ENCODE data around the gene ATP2C2.
"Not testable (repeated sequence)": the region's sequence is repeated elsewhere in the genome, so short reads cannot be mapped to it uniquely, and the experiment has no call there.

The ATP2C2 gene

DNA sequence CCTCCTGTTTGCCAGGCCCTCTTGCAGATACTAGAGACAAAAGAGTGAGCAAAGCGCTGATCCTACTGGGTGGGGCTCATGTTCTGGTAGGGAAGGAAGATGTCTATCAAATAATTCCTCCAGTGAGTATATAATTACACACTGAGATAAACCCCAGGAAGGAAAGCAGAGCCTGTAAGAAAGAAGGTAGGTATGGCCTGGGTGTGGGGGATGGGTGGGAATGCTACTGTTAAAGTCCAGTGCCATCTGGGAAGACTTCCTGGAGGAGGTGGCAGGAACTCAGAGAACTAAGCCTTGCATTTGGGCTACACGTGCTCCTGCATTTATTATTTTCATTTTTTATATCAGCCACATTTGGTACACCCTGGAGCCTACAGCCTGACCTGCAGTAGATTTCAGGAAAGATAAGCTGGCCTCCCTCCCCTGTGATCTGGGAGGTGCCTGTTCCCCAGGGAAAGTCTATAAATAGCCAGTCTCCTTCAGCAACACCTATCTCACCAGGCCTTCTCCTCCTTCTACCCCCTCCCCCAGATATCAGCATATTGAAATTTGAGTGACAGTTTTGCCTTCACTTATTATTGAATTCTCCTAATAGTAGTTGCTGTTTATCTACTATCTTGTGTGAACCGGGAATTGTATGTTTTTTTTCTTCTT, 11.5 kb downstream of the ATP2C2 start:
- Histone ChIP-seq H3K27ac (ENCODE audit: low read length) (no peak overlapping the region), H3K9me3 (ENCODE audit: control insufficient read depth in 2 of 2, low read length in 2 of 2) (peaks cover 0 to 7% of the 10 kb centered on the region in 2 donors), H3K36me3 (ENCODE audit: control insufficient read depth in 2 of 2, insufficient read depth in 2 of 2, low read length in 2 of 2) (no peaks in the 10 kb centered on the region), H3K27me3 (ENCODE audit: control insufficient read depth in 1 of 2, insufficient read depth in 2 of 2, low read length in 2 of 2) (peaks cover 3 to 6% of the 10 kb centered on the region in 2 donors), H3K4me1 (ENCODE audit: control insufficient read depth, insufficient read depth, low read length) (no peaks in the 10 kb centered on the region), H3K4me3 (ENCODE audit: low read length in 2 of 2) (no peak overlapping the region), H3K9ac (ENCODE audit: low read length in 2 of 2) (no peak overlapping the region)

DNA sequence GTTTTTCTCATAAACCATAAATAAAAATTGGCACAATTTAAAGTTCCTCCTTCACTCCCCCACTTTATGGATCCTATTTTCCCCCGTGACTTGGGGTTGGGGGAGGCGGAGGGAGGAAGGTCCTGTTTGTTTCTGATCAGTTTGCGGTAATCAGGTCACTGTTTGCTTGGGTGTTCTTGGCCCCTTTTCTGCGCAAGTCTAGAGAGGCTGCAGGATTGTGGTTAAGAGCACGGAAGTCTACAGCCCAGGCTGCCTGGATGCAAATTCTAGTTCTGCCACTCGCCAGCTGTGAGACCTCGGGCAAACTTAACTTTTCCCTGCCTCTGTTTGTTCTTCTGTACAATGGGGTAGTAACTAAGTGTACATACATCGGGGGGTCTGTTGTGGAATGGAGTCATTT, 12.1 kb downstream of the ATP2C2 start:
- no peaks in the 10 kb centered on the region for H3K4me1 ChIP-seq (ENCODE audit: control insufficient read depth, insufficient read depth, low read length)

DNA sequence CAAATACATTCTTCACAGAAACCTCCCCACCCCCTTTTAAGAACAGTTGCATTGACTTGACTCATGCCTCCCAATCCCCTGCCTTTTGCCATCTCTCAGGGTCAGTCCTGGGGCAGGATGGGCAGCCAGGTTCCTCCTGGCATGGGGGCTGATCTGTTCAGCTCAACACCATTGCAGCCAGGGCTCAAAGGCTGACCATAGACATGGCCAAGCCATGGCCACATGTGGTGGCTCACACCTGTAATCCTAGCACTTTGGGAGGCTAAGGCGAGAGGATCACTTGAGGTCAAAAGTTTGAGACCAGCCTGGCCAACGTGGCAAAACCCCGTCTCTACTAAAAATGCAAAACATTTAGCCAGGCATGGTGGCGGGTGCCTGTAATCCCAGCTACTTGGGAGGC, 14.1 kb downstream of the ATP2C2 start:
- no peak overlapping the region for H3K9ac ChIP-seq (ENCODE audit: low read length in 2 of 2)
- H3K36me3 ChIP-seq (ENCODE audit: control insufficient read depth in 2 of 2, insufficient read depth in 2 of 2, low read length in 2 of 2), result no peaks in the 10 kb centered on the region
- no peak overlapping the region for H3K4me3 ChIP-seq (ENCODE audit: low read length in 2 of 2)
- H3K4me1 ChIP-seq (ENCODE audit: control insufficient read depth, insufficient read depth, low read length), result no peaks in the 10 kb centered on the region
- H3K27ac ChIP-seq (ENCODE audit: low read length), result no peak overlapping the region
- H3K9me3 ChIP-seq (ENCODE audit: control insufficient read depth in 2 of 2, low read length in 2 of 2), result peaks cover 0 to 12% of the 10 kb centered on the region in 2 donors
- peaks cover 3 to 4% of the 10 kb centered on the region in 2 donors for H3K27me3 ChIP-seq (ENCODE audit: control insufficient read depth in 1 of 2, insufficient read depth in 2 of 2, low read length in 2 of 2)

More for the DNA sequence above, 12.1 kb downstream of the ATP2C2 start:
- Histone ChIP-seq H3K36me3 (ENCODE audit: control insufficient read depth in 2 of 2, insufficient read depth in 2 of 2, low read length in 2 of 2) (no peaks in the 10 kb centered on the region), H3K4me3 (ENCODE audit: low read length in 2 of 2) (no peak overlapping the region), H3K9ac (ENCODE audit: low read length in 2 of 2) (no peak overlapping the region), H3K9me3 (ENCODE audit: control insufficient read depth in 2 of 2, low read length in 2 of 2) (peaks cover 0 to 12% of the 10 kb centered on the region in 2 donors), H3K27ac (ENCODE audit: low read length) (no peak overlapping the region), H3K27me3 (ENCODE audit: control insufficient read depth in 1 of 2, insufficient read depth in 2 of 2, low read length in 2 of 2) (peaks cover 3 to 6% of the 10 kb centered on the region in 2 donors)

DNA sequence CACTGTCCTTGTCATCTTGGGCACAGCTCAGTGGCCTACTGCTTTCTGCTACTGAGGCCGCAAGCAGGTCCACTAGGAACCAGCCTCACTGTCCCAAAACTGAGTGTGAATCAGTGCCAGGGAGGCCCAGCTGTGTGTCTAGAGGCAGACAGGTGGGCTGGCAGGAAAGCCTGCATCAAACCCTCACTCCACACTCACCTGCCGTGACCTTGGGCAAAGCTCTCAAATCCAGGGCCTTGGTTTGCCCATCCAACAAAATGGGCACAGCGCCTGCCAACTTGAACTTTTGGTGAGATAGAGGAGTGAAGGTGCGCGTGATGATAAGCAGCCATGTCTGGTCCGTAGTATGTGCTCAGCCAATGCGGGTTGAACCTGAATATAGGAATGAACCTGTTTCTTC, 14.8 kb downstream of the ATP2C2 start:
- H3K4me3 ChIP-seq (ENCODE audit: low read length in 2 of 2), result no peak overlapping the region
- no peaks in the 10 kb centered on the region for H3K4me1 ChIP-seq (ENCODE audit: control insufficient read depth, insufficient read depth, low read length)
- H3K9ac ChIP-seq (ENCODE audit: low read length in 2 of 2), result no peak overlapping the region
- no peak overlapping the region for H3K27ac ChIP-seq (ENCODE audit: low read length)
- no peaks in the 10 kb centered on the region for H3K36me3 ChIP-seq (ENCODE audit: control insufficient read depth in 2 of 2, insufficient read depth in 2 of 2, low read length in 2 of 2)
- H3K27me3 ChIP-seq (ENCODE audit: control insufficient read depth in 1 of 2, insufficient read depth in 2 of 2, low read length in 2 of 2), result peaks cover 3 to 4% of the 10 kb centered on the region in 2 donors
- peaks cover 0 to 12% of the 10 kb centered on the region in 2 donors for H3K9me3 ChIP-seq (ENCODE audit: control insufficient read depth in 2 of 2, low read length in 2 of 2)

GRCh38 chr16:84386047-84386446, 17.7 kb downstream of the ATP2C2 start:
- Histone ChIP-seq H3K4me1 (ENCODE audit: control insufficient read depth, insufficient read depth, low read length) (no peaks in the 10 kb centered on the region), H3K9ac (ENCODE audit: low read length in 2 of 2) (no peak overlapping the region), H3K27me3 (ENCODE audit: control insufficient read depth in 1 of 2, insufficient read depth in 2 of 2, low read length in 2 of 2) (peaks cover 0 to 4% of the 10 kb centered on the region in 2 donors), H3K4me3 (ENCODE audit: low read length in 2 of 2) (no peak overlapping the region), H3K36me3 (ENCODE audit: control insufficient read depth in 2 of 2, insufficient read depth in 2 of 2, low read length in 2 of 2) (no peaks in the 10 kb centered on the region), H3K27ac (ENCODE audit: low read length) (no peak overlapping the region), H3K9me3 (ENCODE audit: control insufficient read depth in 2 of 2, low read length in 2 of 2) (peaks cover 0 to 12% of the 10 kb centered on the region in 2 donors)

DNA sequence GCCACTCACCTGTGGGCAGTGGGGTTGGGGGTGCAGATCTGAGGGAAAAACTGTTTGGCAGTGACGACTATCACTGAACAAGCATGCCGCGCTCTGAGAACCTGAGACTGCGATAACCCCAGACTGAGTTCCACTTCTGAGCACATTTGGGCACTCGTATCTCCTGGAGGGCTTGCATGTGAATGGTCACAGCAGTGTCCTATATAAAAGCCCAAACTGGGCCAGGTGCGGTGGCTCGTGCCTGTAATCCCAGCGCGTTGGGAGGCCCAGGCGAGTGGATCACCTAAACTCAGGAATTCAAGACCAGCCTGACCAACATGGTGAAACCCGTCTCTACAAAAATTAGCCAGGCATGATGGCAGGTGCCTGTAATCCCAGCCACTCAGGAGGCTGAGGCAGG, 18.7 kb downstream of the ATP2C2 start:
- Histone ChIP-seq H3K4me3 (ENCODE audit: low read length in 2 of 2) (no peak overlapping the region), H3K4me1 (ENCODE audit: control insufficient read depth, insufficient read depth, low read length) (no peaks in the 10 kb centered on the region), H3K9ac (ENCODE audit: low read length in 2 of 2) (no peak overlapping the region), H3K9me3 (ENCODE audit: control insufficient read depth in 2 of 2, low read length in 2 of 2) (peaks cover 0 to 12% of the 10 kb centered on the region in 2 donors), H3K27me3 (ENCODE audit: control insufficient read depth in 1 of 2, insufficient read depth in 2 of 2, low read length in 2 of 2) (peaks cover 0 to 2% of the 10 kb centered on the region in 2 donors), H3K27ac (ENCODE audit: low read length) (no peak overlapping the region), H3K36me3 (ENCODE audit: control insufficient read depth in 2 of 2, insufficient read depth in 2 of 2, low read length in 2 of 2) (no peaks in the 10 kb centered on the region)

DNA sequence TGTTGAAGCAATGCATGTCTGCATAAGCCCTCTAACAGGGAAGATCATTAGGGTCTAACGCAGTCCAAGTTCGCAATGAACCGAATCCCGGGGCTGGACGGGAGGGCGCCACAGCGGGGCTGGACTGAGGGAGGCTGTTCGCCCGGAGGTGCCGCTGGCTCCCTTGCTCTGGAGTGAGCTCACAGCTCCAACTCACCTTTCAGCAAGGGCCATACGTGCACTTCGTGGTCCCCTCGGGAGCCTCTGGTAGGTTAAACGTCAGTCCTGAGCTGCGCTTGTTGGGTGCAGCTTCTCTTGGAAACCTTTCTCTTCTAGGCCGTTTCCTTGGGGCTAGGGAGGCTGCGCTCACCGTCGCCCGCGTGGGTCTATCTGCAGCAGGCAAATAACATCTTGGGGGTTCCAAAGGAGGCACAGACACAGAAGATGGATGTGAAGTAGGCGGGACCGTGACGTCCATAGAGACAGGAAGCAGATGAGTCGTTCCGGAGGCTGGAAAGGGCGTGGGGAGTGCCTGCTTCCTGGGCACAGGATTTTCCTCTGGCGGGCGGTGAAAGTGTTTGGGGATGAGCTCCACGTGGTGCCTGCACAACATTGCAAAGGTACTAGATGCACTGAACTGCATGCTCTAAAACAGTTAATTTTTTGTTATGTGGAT, 21.9 kb downstream of the ATP2C2 start:
- Histone ChIP-seq H3K4me3 (ENCODE audit: low read length in 2 of 2) (no peak overlapping the region), H3K36me3 (ENCODE audit: control insufficient read depth in 2 of 2, insufficient read depth in 2 of 2, low read length in 2 of 2) (no peaks in the 10 kb centered on the region), H3K9ac (ENCODE audit: low read length in 2 of 2) (no peak overlapping the region), H3K9me3 (ENCODE audit: control insufficient read depth in 2 of 2, low read length in 2 of 2) (peaks cover 0 to under 1% of the 10 kb centered on the region in 2 donors), H3K27ac (ENCODE audit: low read length) (no peak overlapping the region), H3K4me1 (ENCODE audit: control insufficient read depth, insufficient read depth, low read length) (no peaks in the 10 kb centered on the region), H3K27me3 (ENCODE audit: control insufficient read depth in 1 of 2, insufficient read depth in 2 of 2, low read length in 2 of 2) (peaks cover 0 to 3% of the 10 kb centered on the region in 2 donors)

- Histone ChIP-seq H3K4me3 (ENCODE audit: low read length in 2 of 2) (no peak overlapping the region), H3K27ac (ENCODE audit: low read length) (no peak overlapping the region), H3K9ac (ENCODE audit: low read length in 2 of 2) (no peak overlapping the region)
Observed at GRCh38 chr16:84391151-84392030, 23.1 kb downstream of the ATP2C2 start.

GRCh38 chr16:84392031-84392360, 23.7 kb downstream of the ATP2C2 start:
- no peaks in the 10 kb centered on the region for H3K36me3 ChIP-seq (ENCODE audit: control insufficient read depth in 2 of 2, insufficient read depth in 2 of 2, low read length in 2 of 2)
- peaks cover 0 to 6% of the 10 kb centered on the region in 2 donors for H3K27me3 ChIP-seq (ENCODE audit: control insufficient read depth in 1 of 2, insufficient read depth in 2 of 2, low read length in 2 of 2)
- no peaks in the 10 kb centered on the region for H3K4me1 ChIP-seq (ENCODE audit: control insufficient read depth, insufficient read depth, low read length)
- no peak overlapping the region for H3K4me3 ChIP-seq (ENCODE audit: low read length in 2 of 2)
- H3K27ac ChIP-seq (ENCODE audit: low read length), result no peak overlapping the region
- no peak overlapping the region for H3K9ac ChIP-seq (ENCODE audit: low read length in 2 of 2)
- H3K9me3 ChIP-seq (ENCODE audit: control insufficient read depth in 2 of 2, low read length in 2 of 2), result no peaks in the 10 kb centered on the region

More at GRCh38 chr16:84391151-84392030, 23.1 kb downstream of the ATP2C2 start:
- Histone ChIP-seq H3K9me3 (ENCODE audit: control insufficient read depth in 2 of 2, low read length in 2 of 2) (no peaks in the 10 kb centered on the region), H3K36me3 (ENCODE audit: control insufficient read depth in 2 of 2, insufficient read depth in 2 of 2, low read length in 2 of 2) (no peaks in the 10 kb centered on the region), H3K27me3 (ENCODE audit: control insufficient read depth in 1 of 2, insufficient read depth in 2 of 2, low read length in 2 of 2) (peaks cover 0 to 4% of the 10 kb centered on the region in 2 donors), H3K4me1 (ENCODE audit: control insufficient read depth, insufficient read depth, low read length) (no peaks in the 10 kb centered on the region)

- H3K9me3 ChIP-seq (ENCODE audit: control insufficient read depth in 2 of 2, low read length in 2 of 2); H3K27me3 ChIP-seq (ENCODE audit: control insufficient read depth in 1 of 2, insufficient read depth in 2 of 2, low read length in 2 of 2); H3K4me3 ChIP-seq (ENCODE audit: low read length in 2 of 2); H3K27ac ChIP-seq (ENCODE audit: low read length); H3K9ac ChIP-seq (ENCODE audit: low read length in 2 of 2); H3K4me1 ChIP-seq (ENCODE audit: control insufficient read depth, insufficient read depth, low read length); H3K36me3 ChIP-seq (ENCODE audit: control insufficient read depth in 2 of 2, insufficient read depth in 2 of 2, low read length in 2 of 2): not testable (repeated sequence)
Observed at GRCh38 chr16:84396082-84396481, 27.7 kb downstream of the ATP2C2 start.
